Panc1 (cell line): ENCODE data around the gene HERC3. TPM values are rescaled to one million over a fixed set of nuclear protein-coding genes. Genes with fewer than 3 reads are reported as not detected.

Experiments
- ATAC-seq: fragments of 200-7000 bp; cut with Tn5 transposase; 2 replicates; pipeline ENCODE4 v1.9.1; 2020; ENCODE audit warnings: mild to moderate bottlenecking, moderate library complexity
- BruUV-seq: library from RNA; stranded (reverse); fragments of 400-500 nt; replicated peaks from 2 replicates; lab custom pipeline; 2021; lab: Mats Ljungman, UMichigan
- CTCF ChIA-PET: fragments of 300-600 bp; sonication (Branson Sonifier 250); formaldehyde crosslinking; loops from one replicate; lab custom pipeline; 2022; ENCODE audit warnings: antibody characterized with exemption; lab: Charles Lee
- POLR2A ChIA-PET: fragments of 300-600 bp; sonication (Branson Sonifier 250); formaldehyde crosslinking; loops from one replicate; lab custom pipeline; 2022; ENCODE audit warnings: antibody characterized with exemption; lab: Charles Lee
- DNase-seq: peaks from one replicate; pipeline ENCODE4 v3.0.0-alpha.2; 2010; ENCODE audit warnings: low read depth, low spot score
- H3K27ac ChIP-seq: 2 replicates; pipeline ENCODE4 v1.5.1; 2011; ENCODE audit warnings: mild to moderate bottlenecking, low read length, inconsistent platforms
- H3K27me3 ChIP-seq: fragments of 200-500 bp; sonication (Bioruptor generic); 2 replicates; pipeline ENCODE4 v1.6.0; 2014; ENCODE audit warnings: low read length, inconsistent platforms; ENCODE audit not compliant: control insufficient read depth, insufficient read depth
- H3K36me3 ChIP-seq: fragments of 200-500 bp; sonication (Bioruptor generic); 2 replicates; pipeline ENCODE4 v1.5.1; 2014; ENCODE audit warnings: inconsistent platforms, mild to moderate bottlenecking, low read length, moderate library complexity; ENCODE audit not compliant: control insufficient read depth, insufficient read depth
- H3K4me1 ChIP-seq: 2 replicates; pipeline ENCODE4 v1.5.1; 2011; ENCODE audit warnings: inconsistent platforms, mild to moderate bottlenecking, low read length, moderate library complexity; ENCODE audit not compliant: control insufficient read depth, insufficient read depth
- H3K4me3 ChIP-seq, 2 experiments: 2 replicates each; pipeline ENCODE4 v1.5.1; 2011 to 2012; ENCODE audit warnings: low read depth in 2 of 2, low read length in 2 of 2, mild to moderate bottlenecking in 2 of 2, inconsistent platforms in 1 of 2, moderate library complexity in 1 of 2
- H3K9me3 ChIP-seq: fragments of 200-500 bp; sonication (Bioruptor generic); 2 replicates; pipeline ENCODE4 v1.5.1; 2014; ENCODE audit warnings: low read depth, mild to moderate bottlenecking, inconsistent platforms, low read length, moderate library complexity; ENCODE audit not compliant: control insufficient read depth, insufficient read depth
- CTCF ChIP-seq: fragments of 450-650 bp; IDR thresholded peaks from 2 replicates; pipeline ENCODE4 v1.5.1; 2017; ENCODE audit warnings: mild to moderate bottlenecking
- POLR2AphosphoS5 ChIP-seq: IDR thresholded peaks from 2 replicates; pipeline ENCODE4 v1.6.1; 2012; ENCODE audit warnings: mild to moderate bottlenecking, low read depth, low read length, moderate library complexity
- REST ChIP-seq, 2 experiments: IDR thresholded peaks; 2 replicates each; pipeline ENCODE4 v1.6.1; 2011 to 2012; ENCODE audit warnings: low read depth in 2 of 2, control low read depth in 1 of 2, low read length in 1 of 2, mild to moderate bottlenecking in 1 of 2, moderate library complexity in 1 of 2; ENCODE audit not compliant: insufficient read depth in 1 of 2
- SIN3A ChIP-seq: IDR thresholded peaks from 2 replicates; pipeline ENCODE4 v1.6.1; 2012; ENCODE audit warnings: low read depth, mild to moderate bottlenecking, low read length, moderate library complexity, borderline replicate concordance; ENCODE audit not compliant: insufficient read depth
- TCF7L2 ChIP-seq: IDR thresholded peaks from 2 replicates; pipeline ENCODE4 v1.6.1; 2011; ENCODE audit warnings: mild to moderate bottlenecking, low read depth, low read length, inconsistent platforms
- in situ Hi-C: cut with HindIII; loops from 2 replicates; pipeline ENCODE4 v1.10.0; 2016; ENCODE audit warnings: low sequenced_read_pairs, low pct_unique_long_range_greater_than_20kb
- intact Hi-C: fragments of 100-400 bp; cut with micrococcal nuclease; formaldehyde crosslinking; loops from one replicate; pipeline ENCODE4 v1.10.0; 2022; ENCODE audit not compliant: unreplicated experiment
- total RNA-seq: library from RNA; stranded (reverse); gene quantifications from one replicate; pipeline ENCODE4 v1.2.1, GENCODE V29; 2021; ENCODE audit not compliant: unreplicated experiment

HERC3 gene
- total RNA-seq, 1 experiment from 2014 or later = 1.1 TPM

- in situ Hi-C loops = no loop called here
- no peak for ATAC-seq
- ChIA-PET CTCF (no interaction called here), POLR2A (no interaction called here)
- no peak overlapping the region for H3K4me3 ChIP-seq
- H3K27me3 ChIP-seq = no peaks in the 10 kb centered on the region
- no peak for DNase-seq
- H3K27ac ChIP-seq = no peak overlapping the region
- intact Hi-C loops = no loop called here
- no peaks in the 10 kb centered on the region for H3K4me1 ChIP-seq
- H3K9me3 ChIP-seq = no peaks in the 10 kb centered on the region
- no peak for TF ChIP-seq TCF7L2
- TF ChIP-seq CTCF = no peak
- no peak for TF ChIP-seq POLR2AphosphoS5
- TF ChIP-seq REST (IDR thresholded peaks at IDR 0.05; ENCODE audit: insufficient read depth in 1 of 2, low read depth in 2 of 2, low read length in 1 of 2) = no peak
- TF ChIP-seq SIN3A = no peak
- H3K36me3 ChIP-seq = no peaks in the 10 kb centered on the region
- BruUV-seq = no TSS peak
Measured at GRCh38 chr4:88605736-88606135, 13.5 kb downstream of the HERC3 start.

- ChIA-PET CTCF (no interaction called here), POLR2A (no interaction called here)
- Histone ChIP-seq H3K27me3 (no peaks in the 10 kb centered on the region), H3K9me3 (no peaks in the 10 kb centered on the region), H3K36me3 (no peaks in the 10 kb centered on the region), H3K4me1 (no peaks in the 10 kb centered on the region), H3K4me3 (no peak overlapping the region), H3K27ac (no peak overlapping the region)
- in situ Hi-C loops = no loop called here
- TF ChIP-seq SIN3A (no peak), CTCF (no peak), TCF7L2 (no peak), REST (IDR thresholded peaks at IDR 0.05; ENCODE audit: insufficient read depth in 1 of 2, low read depth in 2 of 2, low read length in 1 of 2) (no peak), POLR2AphosphoS5 (no peak)
- DNase-seq (no peak), ATAC-seq (no peak)
- intact Hi-C loops = no loop called here
- BruUV-seq = no TSS peak
Measured at GRCh38 chr4:88606832-88607231, 14.6 kb downstream of the HERC3 start.
